T follicular helper cell (primary cell): ENCODE data around the gene TXNDC11.

ENCODE experiments used
- DNase-seq: peaks from one replicate; pipeline ENCODE4 v3.0.0-alpha.2; 2020; ENCODE audit warnings: low read depth

TXNDC11 gene

GRCh38 chr16:11750056-11750455, 7.4 kb upstream of the TXNDC11 start:
- DNase-seq, result no peak

- no peak for DNase-seq
Measured at GRCh38 chr16:11748404-11749254, 6.0 kb upstream of the TXNDC11 start.

GRCh38 chr16:11747949-11748403, 5.3 kb upstream of the TXNDC11 start:
- DNase-seq, result no peak

- no peak for DNase-seq
Measured at GRCh38 chr16:11744075-11744470, 1.4 kb upstream of the TXNDC11 start.

- DNase-seq, result peak; percentile 6
Measured at GRCh38 chr16:11743308-11744074, 834 bp upstream of the TXNDC11 start.

GRCh38 chr16:11742093-11742535, 543 bp downstream of the TXNDC11 start:
- DNase-seq, result peak; percentile 15

GRCh38 chr16:11740567-11740966, 2.1 kb downstream of the TXNDC11 start:
- no peak for DNase-seq

GRCh38 chr16:11738742-11739544, 3.7 kb downstream of the TXNDC11 start:
- DNase-seq, result no peak

GRCh38 chr16:11737713-11738112, 4.9 kb downstream of the TXNDC11 start:
- DNase-seq, result no peak

GRCh38 chr16:11736903-11737302, 5.8 kb downstream of the TXNDC11 start:
- DNase-seq, result no peak

GRCh38 chr16:11735787-11736186, 6.9 kb downstream of the TXNDC11 start:
- DNase-seq, result no peak

- no peak for DNase-seq
Measured at GRCh38 chr16:11734653-11735043, 8.0 kb downstream of the TXNDC11 start.

- no peak for DNase-seq
Measured at GRCh38 chr16:11734025-11734652, 8.5 kb downstream of the TXNDC11 start.

- no peak for DNase-seq
Measured at GRCh38 chr16:11731222-11731621, 11.4 kb downstream of the TXNDC11 start.

- DNase-seq, result no peak
Measured at GRCh38 chr16:11729787-11730186, 12.9 kb downstream of the TXNDC11 start.

- DNase-seq, result no peak
Measured at GRCh38 chr16:11727796-11728543, 14.7 kb downstream of the TXNDC11 start.

GRCh38 chr16:11726008-11726407, 16.6 kb downstream of the TXNDC11 start:
- DNase-seq, result no peak

- DNase-seq, result no peak
Measured at GRCh38 chr16:11725457-11725856, 17.2 kb downstream of the TXNDC11 start.

- DNase-seq, result no peak
Measured at GRCh38 chr16:11722468-11722808, 20.2 kb downstream of the TXNDC11 start.

GRCh38 chr16:11721781-11722467, 20.7 kb downstream of the TXNDC11 start:
- DNase-seq, result no peak
